ENCODE measurements around the gene C15orf61. TPM values are rescaled to one million over a fixed set of nuclear protein-coding genes. Genes with fewer than 3 reads are reported as not detected.

C15orf61 gene
- total RNA-seq, 1 donor from 2014 or later = 2.0 TPM

Other genes with a start within 250 kb of the C15orf61 start
- 2.8 and 3.1 TPM in 2 replicates for gene MAP2K5, start 21.6 kb downstream of the C15orf61 start, total RNA-seq

Data from lung microvascular endothelial cell (primary cell).